NCI-H2107 (cell line): ENCODE measurements around the gene PADI1.

Source experiments
- DNase-seq: peaks from one replicate; lab custom pipeline; 2025; lab: John Stamatoyannopoulos, UW

Gene PADI1

GRCh38 chr1:17204546-17205440, at the start of gene PADI1:
TSS of gene PADI1 (plus strand) at chr1:17205128. CDS start at chr1:17205218, 90 bp downstream.
- no peak for DNase-seq

- DNase-seq, result no peak
These were observed 49.5 kb upstream of the PADI1 start for GRCh38 chr1:17155257-17155920.

- no peak for DNase-seq
These were observed 48.8 kb upstream of the PADI1 start for GRCh38 chr1:17156108-17156507.

- DNase-seq, result no peak
These were observed 46.0 kb upstream of the PADI1 start for GRCh38 chr1:17158961-17159360.

- no peak for DNase-seq
These were observed 43.7 kb upstream of the PADI1 start for GRCh38 chr1:17161137-17161740.

- DNase-seq, result no peak
These were observed 42.8 kb upstream of the PADI1 start for GRCh38 chr1:17161926-17162800.

- DNase-seq, result no peak
These were observed 42.0 kb upstream of the PADI1 start for GRCh38 chr1:17162941-17163340.

- no peak for DNase-seq
These were observed 41.6 kb upstream of the PADI1 start for GRCh38 chr1:17163371-17163770.

- DNase-seq, result no peak
These were observed 40.9 kb upstream of the PADI1 start for GRCh38 chr1:17163789-17164666.

GRCh38 chr1:17165823-17166222, 39.1 kb upstream of the PADI1 start:
- DNase-seq, result no peak

GRCh38 chr1:17167041-17167785, 37.7 kb upstream of the PADI1 start:
- DNase-seq, result no peak

GRCh38 chr1:17167786-17168090, 37.2 kb upstream of the PADI1 start:
- DNase-seq, result no peak

GRCh38 chr1:17168091-17168876, 36.6 kb upstream of the PADI1 start:
- no peak for DNase-seq

GRCh38 chr1:17170571-17170970, 34.4 kb upstream of the PADI1 start:
- DNase-seq, result no peak

- DNase-seq, result no peak
These were observed 31.7 kb upstream of the PADI1 start for GRCh38 chr1:17173217-17173616.

GRCh38 chr1:17176306-17177061, 28.4 kb upstream of the PADI1 start:
- DNase-seq, result no peak

- DNase-seq, result no peak
These were observed 27.3 kb upstream of the PADI1 start for GRCh38 chr1:17177651-17178050.

- DNase-seq, result no peak
These were observed 23.0 kb upstream of the PADI1 start for GRCh38 chr1:17181781-17182464.
